Natural killer cell treated with Interleukin-12 subunit alpha and Interleukin-12 subunit beta and Interleukin-15 and Interleukin-18, amount 100 ng/mL, for 72 hours (primary cell): ENCODE measurements around the gene ZNF622. TPM values are rescaled to one million over a fixed set of nuclear protein-coding genes. Genes with fewer than 3 reads are reported as not detected.
"Not testable (repeated sequence)": the region's sequence is repeated elsewhere in the genome, so short reads cannot be mapped to it uniquely, and the experiment has no call there.

Experiments used
- ATAC-seq, 2 donors: fragments of 150-1000 bp; cut with Tn5 transposase in 1 of 2; sonication (Bioruptor Pico), chemical (Tn5 transposase) in 1 of 2; 2 replicates each; pipeline ENCODE4 v1.10.0; 2021
- DNase-seq: peaks from one replicate; pipeline ENCODE4 v3.0.0; 2022; ENCODE audit warnings: low spot score
- H3K27ac Mint-ChIP-seq, 2 donors: 1 replicate in 1 of 2; 2 replicates in 1 of 2; pipeline ENCODE4 v1.8.0; 2022; ENCODE audit warnings: mixed read lengths in 2 of 2, mild to moderate bottlenecking in 1 of 2, moderate library complexity in 1 of 2
- H3K27me3 Mint-ChIP-seq, 2 donors: 1 replicate in 1 of 2; 2 replicates in 1 of 2; pipeline ENCODE4 v1.8.0; 2022; ENCODE audit warnings: mixed read lengths in 2 of 2
- H3K36me3 Mint-ChIP-seq: one replicate; pipeline ENCODE4 v1.8.0; 2022; ENCODE audit warnings: mixed read lengths
- H3K4me1 Mint-ChIP-seq, 2 donors: 1 replicate in 1 of 2; 2 replicates in 1 of 2; pipeline ENCODE4 v1.8.0; 2022; ENCODE audit warnings: low read depth in 2 of 2, mixed read lengths in 2 of 2, mild to moderate bottlenecking in 1 of 2
- H3K4me3 Mint-ChIP-seq: one replicate; pipeline ENCODE4 v1.8.0; 2022; ENCODE audit warnings: mixed read lengths
- H3K9me3 Mint-ChIP-seq: 2 replicates; pipeline ENCODE4 v1.8.0; 2022; ENCODE audit warnings: mixed read lengths
- total RNA-seq, 2 donors: library from RNA; stranded (reverse); gene quantifications; one replicate each; pipeline ENCODE4 v1.2.3, GENCODE V29; 2022

The ZNF622 gene
- total RNA-seq, 2 donors from 2014 or later: 38.4 to 47.9 TPM

- H3K36me3 Mint-ChIP-seq: peaks cover 4% of the 10 kb centered on the region
- no peaks in the 10 kb centered on the region for H3K4me1 Mint-ChIP-seq
- peaks cover 14 to 27% of the 10 kb centered on the region in 2 donors for H3K27me3 Mint-ChIP-seq
- no peak for ATAC-seq
- no peaks in the 10 kb centered on the region for H3K9me3 Mint-ChIP-seq
- no peak overlapping the region for H3K27ac Mint-ChIP-seq
- no peak overlapping the region for H3K4me3 Mint-ChIP-seq
- DNase-seq: no peak
Observed at GRCh38 chr5:16490911-16491310, 25.3 kb upstream of the ZNF622 start.

GRCh38 chr5:16489322-16489791 is 23.8 kb upstream of the ZNF622 start:
- no peak for ATAC-seq
- Mint-ChIP-seq H3K4me1 (no peaks in the 10 kb centered on the region), H3K36me3 (no peaks in the 10 kb centered on the region), H3K4me3 (no peak overlapping the region), H3K27ac (no peak overlapping the region), H3K9me3 (no peaks in the 10 kb centered on the region), H3K27me3 (peaks cover 14 to 27% of the 10 kb centered on the region in 2 donors)
- DNase-seq: no peak

GRCh38 chr5:16487456-16487855 is 21.9 kb upstream of the ZNF622 start:
- ATAC-seq: no peak
- H3K27ac Mint-ChIP-seq: no peak overlapping the region

GRCh38 chr5:16486711-16487111 is 21.1 kb upstream of the ZNF622 start:
- DNase-seq: no peak
- Mint-ChIP-seq H3K27me3 (peaks cover 16 to 27% of the 10 kb centered on the region in 2 donors), H3K36me3 (no peaks in the 10 kb centered on the region), H3K27ac (no peak overlapping the region), H3K4me1 (no peaks in the 10 kb centered on the region), H3K4me3 (no peak overlapping the region), H3K9me3 (no peaks in the 10 kb centered on the region)
- ATAC-seq: no peak

More at GRCh38 chr5:16487456-16487855, 21.9 kb upstream of the ZNF622 start:
- H3K36me3 Mint-ChIP-seq: no peaks in the 10 kb centered on the region
- DNase-seq: no peak
- peaks cover 18 to 27% of the 10 kb centered on the region in 2 donors for H3K27me3 Mint-ChIP-seq
- H3K4me3 Mint-ChIP-seq: no peak overlapping the region
- no peaks in the 10 kb centered on the region for H3K4me1 Mint-ChIP-seq
- H3K9me3 Mint-ChIP-seq: no peaks in the 10 kb centered on the region

- Mint-ChIP-seq H3K4me1 (no peaks in the 10 kb centered on the region), H3K4me3 (no peak overlapping the region), H3K9me3 (no peaks in the 10 kb centered on the region), H3K27ac (no peak overlapping the region), H3K27me3 (peaks cover 22 to 24% of the 10 kb centered on the region in 2 donors), H3K36me3 (no peaks in the 10 kb centered on the region)
- DNase-seq (no peak), ATAC-seq (no peak)
Observed at GRCh38 chr5:16485656-16486055, 20.1 kb upstream of the ZNF622 start.

- Mint-ChIP-seq H3K27me3 (peaks cover 24% of the 10 kb centered on the region in 2 donors), H3K36me3 (no peaks in the 10 kb centered on the region), H3K27ac (no peak overlapping the region), H3K4me3 (no peak overlapping the region), H3K9me3 (no peaks in the 10 kb centered on the region), H3K4me1 (no peaks in the 10 kb centered on the region)
- ATAC-seq (no peak), DNase-seq (no peak)
Observed at GRCh38 chr5:16484081-16484480, 18.5 kb upstream of the ZNF622 start.

- Mint-ChIP-seq H3K27ac (no peak overlapping the region), H3K4me3 (no peak overlapping the region), H3K27me3 (peaks cover 26 to 27% of the 10 kb centered on the region in 2 donors), H3K36me3 (no peaks in the 10 kb centered on the region), H3K4me1 (no peaks in the 10 kb centered on the region), H3K9me3 (no peaks in the 10 kb centered on the region)
- DNase-seq (no peak), ATAC-seq (no peak)
Observed at GRCh38 chr5:16483361-16483760, 17.8 kb upstream of the ZNF622 start.

- DNase-seq (no peak), ATAC-seq (no peak)
- Mint-ChIP-seq H3K27me3 (peaks cover 23 to 26% of the 10 kb centered on the region in 2 donors), H3K27ac (no peak overlapping the region), H3K4me3 (no peak overlapping the region), H3K36me3 (no peaks in the 10 kb centered on the region), H3K9me3 (no peaks in the 10 kb centered on the region), H3K4me1 (no peaks in the 10 kb centered on the region)
Observed at GRCh38 chr5:16482891-16483290, 17.3 kb upstream of the ZNF622 start.

GRCh38 chr5:16480821-16481538 is 15.4 kb upstream of the ZNF622 start:
- H3K27me3 Mint-ChIP-seq: peaks cover 8 to 17% of the 10 kb centered on the region in 2 donors
- H3K4me3 Mint-ChIP-seq: no peak overlapping the region
- no peak overlapping the region for H3K27ac Mint-ChIP-seq
- H3K36me3 Mint-ChIP-seq: no peaks in the 10 kb centered on the region
- no peaks in the 10 kb centered on the region for H3K4me1 Mint-ChIP-seq
- ATAC-seq: no peak
- no peaks in the 10 kb centered on the region for H3K9me3 Mint-ChIP-seq
- DNase-seq: no peak

- Mint-ChIP-seq H3K27ac (no peak overlapping the region), H3K36me3 (no peaks in the 10 kb centered on the region), H3K9me3 (no peaks in the 10 kb centered on the region), H3K4me1 (no peaks in the 10 kb centered on the region), H3K4me3 (no peak overlapping the region), H3K27me3 (peaks cover 8 to 17% of the 10 kb centered on the region in 2 donors)
- DNase-seq (no peak), ATAC-seq (no peak)
Observed at GRCh38 chr5:16480144-16480543, 14.5 kb upstream of the ZNF622 start.

GRCh38 chr5:16477541-16477940 is 11.9 kb upstream of the ZNF622 start:
- ATAC-seq (no peak), DNase-seq (no peak)
- peaks cover 8 to 11% of the 10 kb centered on the region in 2 donors for H3K27me3 Mint-ChIP-seq
- no peaks in the 10 kb centered on the region for H3K4me1 Mint-ChIP-seq
- H3K4me3 Mint-ChIP-seq: no peak overlapping the region
- H3K36me3 Mint-ChIP-seq: no peaks in the 10 kb centered on the region
- no peaks in the 10 kb centered on the region for H3K9me3 Mint-ChIP-seq
- H3K27ac Mint-ChIP-seq: no peak overlapping the region

GRCh38 chr5:16476417-16476816 is 10.8 kb upstream of the ZNF622 start:
- not testable (repeated sequence) for H3K27me3 Mint-ChIP-seq, ATAC-seq, H3K4me3 Mint-ChIP-seq, H3K27ac Mint-ChIP-seq, H3K36me3 Mint-ChIP-seq, H3K4me1 Mint-ChIP-seq, DNase-seq, H3K9me3 Mint-ChIP-seq

GRCh38 chr5:16471387-16471786 is 5.8 kb upstream of the ZNF622 start:
- H3K27ac Mint-ChIP-seq: no peak overlapping the region
- peaks cover 18 to 29% of the 10 kb centered on the region in 2 donors for H3K4me1 Mint-ChIP-seq
- DNase-seq: no peak
- H3K4me3 Mint-ChIP-seq: no peak overlapping the region
- H3K27me3 Mint-ChIP-seq: no peaks in the 10 kb centered on the region
- no peak for ATAC-seq
- no peaks in the 10 kb centered on the region for H3K9me3 Mint-ChIP-seq
- H3K36me3 Mint-ChIP-seq: peaks cover 5% of the 10 kb centered on the region

- no peaks in the 10 kb centered on the region for H3K9me3 Mint-ChIP-seq
- peaks cover 43 to 65% of the 10 kb centered on the region in 2 donors for H3K4me1 Mint-ChIP-seq
- no peaks in the 10 kb centered on the region for H3K27me3 Mint-ChIP-seq
- ATAC-seq (peak; percentile 61 to 75), DNase-seq (no peak)
- H3K36me3 Mint-ChIP-seq: peaks cover 20% of the 10 kb centered on the region
- peak overlapping the region; percentile 99 for H3K4me3 Mint-ChIP-seq
- peak overlapping the region; percentile 97 to 99 for H3K27ac Mint-ChIP-seq
Observed at GRCh38 chr5:16467363-16468219, 2.0 kb upstream of the ZNF622 start.
